ENCODE data around the gene GFRA3.
"Not testable (repeated sequence)": the region's sequence is repeated elsewhere in the genome, so short reads cannot be mapped to it uniquely, and the experiment has no call there.

The GFRA3 gene

DNA sequence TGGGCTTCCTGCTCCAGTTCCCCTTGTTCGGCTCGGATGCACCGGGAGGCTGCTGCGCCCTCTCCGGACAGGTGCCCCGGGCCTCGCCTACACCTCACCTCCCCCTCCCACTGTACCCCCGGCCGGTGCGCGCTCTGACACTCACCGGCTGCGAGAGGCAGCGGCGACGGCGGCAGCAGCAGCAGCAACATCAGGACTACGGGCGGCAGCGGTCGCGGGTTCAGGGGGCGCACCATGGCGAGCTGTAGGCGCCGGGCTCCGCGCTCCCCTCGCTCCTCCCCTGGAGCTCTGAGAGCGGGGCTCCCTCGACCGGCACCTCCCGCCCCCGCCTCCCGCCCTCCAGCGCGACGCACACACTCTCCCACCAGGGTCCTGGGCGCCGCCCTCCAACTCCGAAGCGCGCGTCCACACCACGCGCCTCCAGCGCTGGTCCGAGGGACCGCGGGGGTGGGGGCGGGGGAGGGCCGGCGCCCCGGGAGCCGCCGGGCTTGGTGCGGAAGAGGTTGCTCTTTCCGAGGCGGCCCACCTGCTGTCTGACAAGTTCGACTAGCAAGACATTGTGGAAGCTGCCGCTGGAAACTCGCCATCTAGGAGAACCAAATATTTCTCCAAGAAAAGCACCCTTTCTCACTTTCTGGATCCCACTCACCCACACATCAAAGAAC lies at the start of gene GFRA3:
GFRA3 (minus strand) TSS at position 433 of the 665 bp plus-strand sequence; CDS start at position 236, 197 bp downstream.
- DNase-seq (ENCODE audit: low read depth) = no peak

GRCh38 chr5:138318211-138318610 lies 43.8 kb upstream of the GFRA3 start:
- DNase-seq (ENCODE audit: low read depth) = not testable (repeated sequence)

DNA sequence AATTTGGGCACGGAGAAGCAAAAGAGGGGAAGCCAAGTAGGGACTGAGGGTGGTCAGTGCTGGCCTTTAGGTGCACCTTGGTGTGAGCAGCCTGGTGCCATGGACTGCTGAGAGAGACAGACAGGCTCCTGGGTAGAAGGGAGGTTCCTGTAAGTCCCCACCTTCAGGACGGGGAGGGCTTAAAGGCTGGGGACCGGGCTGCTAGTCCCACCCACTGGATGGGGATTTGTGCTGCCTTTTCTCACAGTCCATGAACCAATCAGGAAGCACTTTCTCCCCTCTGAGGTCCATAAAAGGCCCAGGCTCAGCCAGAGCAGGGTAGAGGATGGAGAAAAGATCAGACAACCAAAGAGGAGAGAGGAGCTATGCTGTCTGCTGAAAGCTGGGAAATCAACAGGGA lies 41.9 kb upstream of the GFRA3 start:
- no peak for DNase-seq (ENCODE audit: low read depth)

- no peak for DNase-seq (ENCODE audit: low read depth)
Observed at GRCh38 chr5:138315751-138316278, 41.4 kb upstream of the GFRA3 start.

GRCh38 chr5:138305797-138306196 lies 31.4 kb upstream of the GFRA3 start:
- no peak for DNase-seq (ENCODE audit: low read depth)

GRCh38 chr5:138303372-138303771 lies 29.0 kb upstream of the GFRA3 start:
- no peak for DNase-seq (ENCODE audit: low read depth)

GRCh38 chr5:138289296-138289695 lies 14.9 kb upstream of the GFRA3 start:
- DNase-seq (ENCODE audit: low read depth) = no peak

DNA sequence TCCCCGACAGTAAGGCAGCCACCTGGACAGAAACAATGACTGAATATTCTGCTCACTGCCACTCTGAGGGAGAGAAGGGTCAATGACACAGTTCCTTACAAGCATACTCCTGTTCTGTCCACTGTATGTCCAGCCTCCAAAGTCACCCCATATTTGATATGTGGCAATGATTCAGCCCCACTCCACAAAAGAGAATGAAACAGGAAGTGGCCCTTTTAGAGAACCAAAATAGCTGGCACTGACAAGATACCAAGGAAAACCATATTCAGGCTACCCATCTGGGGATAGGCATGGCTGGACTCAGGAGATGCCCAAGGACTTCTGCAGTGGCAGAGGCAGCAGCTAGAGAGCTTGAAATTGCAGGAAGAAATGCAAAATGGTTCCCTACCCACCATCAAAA lies 12.8 kb upstream of the GFRA3 start:
- no peak for DNase-seq (ENCODE audit: low read depth)

GRCh38 chr5:138282920-138283742 lies 8.7 kb upstream of the GFRA3 start:
- DNase-seq (ENCODE audit: low read depth) = no peak

GRCh38 chr5:138280915-138281314 lies 6.5 kb upstream of the GFRA3 start:
- DNase-seq (ENCODE audit: low read depth) = no peak

- no peak for DNase-seq (ENCODE audit: low read depth)
Observed at GRCh38 chr5:138276402-138277054, 2.1 kb upstream of the GFRA3 start.

DNA sequence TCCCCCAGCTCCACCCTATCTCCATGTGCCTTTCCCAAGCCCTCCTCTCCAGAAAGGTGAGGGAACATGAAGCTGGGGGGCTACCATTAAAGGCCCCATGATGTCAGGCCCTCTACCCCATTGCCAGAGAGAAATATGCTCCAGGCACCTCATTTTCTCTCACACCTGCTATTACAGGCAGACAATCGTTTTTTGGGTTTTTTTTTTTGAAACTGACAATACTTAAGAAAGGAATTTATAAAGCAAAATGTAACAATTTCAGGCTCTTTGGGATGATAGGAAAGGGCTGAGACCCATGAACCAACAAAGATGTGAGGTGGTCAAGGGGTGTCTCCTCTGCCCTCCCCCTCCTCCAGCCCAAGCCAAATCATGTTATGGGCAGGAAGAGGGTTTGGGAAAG lies 1.5 kb upstream of the GFRA3 start:
- no peak for DNase-seq (ENCODE audit: low read depth)

- DNase-seq (ENCODE audit: low read depth) = no peak
Observed at GRCh38 chr5:138275379-138275782, 960 bp upstream of the GFRA3 start.

DNA sequence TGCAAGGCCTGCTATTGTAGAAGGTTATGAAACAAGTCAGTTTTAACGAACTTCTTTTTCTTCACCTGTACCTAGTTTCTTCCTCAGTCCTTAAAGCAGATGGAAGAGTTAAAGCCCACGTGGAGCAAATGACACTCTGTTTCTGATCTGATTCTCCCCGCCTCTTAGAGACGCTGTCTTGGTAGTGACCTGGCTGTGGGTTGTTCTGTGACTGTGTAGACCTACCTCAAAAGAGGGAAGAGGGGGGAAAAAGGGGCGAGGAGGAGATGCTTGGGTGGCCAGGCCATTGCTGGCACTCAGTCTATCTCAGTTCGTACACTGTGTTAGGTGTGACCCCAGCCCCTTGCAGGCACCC lies 610 bp downstream of the GFRA3 start:
- DNase-seq (ENCODE audit: low read depth) = no peak

DNA sequence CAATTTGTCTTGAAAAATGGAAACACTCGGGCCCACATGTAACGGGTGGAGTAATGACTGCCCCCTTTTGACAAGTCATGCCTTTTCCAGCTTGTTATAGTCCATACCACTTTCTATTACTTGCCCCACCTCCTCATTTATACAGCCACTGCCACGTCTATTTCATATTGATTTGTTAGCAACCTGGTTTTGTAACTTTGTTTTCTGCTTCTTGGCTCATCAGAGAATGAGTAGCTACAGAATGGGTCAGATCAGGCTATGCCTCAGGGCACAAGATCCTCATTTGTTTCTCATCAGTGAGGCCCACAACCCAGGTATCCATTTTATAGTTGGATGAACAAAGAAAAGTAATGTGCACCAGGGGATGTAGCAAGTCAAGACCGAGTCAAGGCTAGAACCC lies 1.7 kb downstream of the GFRA3 start:
- no peak for DNase-seq (ENCODE audit: low read depth)

DNA sequence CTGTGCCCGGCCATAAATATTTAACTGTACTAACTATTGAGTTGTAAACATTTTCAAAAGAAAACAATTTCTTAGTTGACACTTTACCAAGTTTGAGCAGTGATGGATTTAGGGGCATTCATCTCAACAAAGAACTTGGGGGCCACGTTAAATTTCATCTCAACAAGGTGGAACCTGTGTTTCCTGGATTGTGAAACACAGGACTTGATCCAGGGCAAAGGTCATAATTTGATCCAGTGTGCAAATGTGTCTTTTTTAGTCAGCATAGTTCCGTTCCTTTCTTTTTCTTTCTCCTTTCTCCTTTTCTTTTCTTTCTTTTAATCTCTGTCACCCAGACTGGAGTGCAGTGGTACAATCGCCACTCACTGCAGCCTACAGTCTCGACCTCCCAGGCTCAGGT lies 3.1 kb downstream of the GFRA3 start:
- DNase-seq (ENCODE audit: low read depth) = no peak

DNA sequence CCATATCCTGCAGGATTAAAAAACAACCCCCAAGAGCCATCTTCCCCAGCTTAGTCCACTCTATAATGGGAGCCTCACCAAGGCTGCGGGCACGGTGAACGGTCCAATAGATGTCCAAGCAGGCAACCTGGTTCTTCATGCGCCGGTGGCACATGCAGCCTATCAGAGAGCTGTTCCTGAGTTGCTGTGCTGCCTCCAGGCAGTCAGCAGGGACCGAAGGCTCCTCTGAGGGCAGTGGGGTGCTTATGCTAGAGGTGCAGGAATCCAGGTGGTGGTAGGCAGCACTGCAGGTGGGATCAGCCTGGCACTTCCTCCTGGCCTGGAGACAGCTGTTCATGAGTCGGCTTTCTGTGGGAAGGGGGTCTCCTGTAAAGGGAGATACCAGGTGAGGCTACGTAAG lies 10.2 kb downstream of the GFRA3 start:
- DNase-seq (ENCODE audit: low read depth) = no peak

DNA sequence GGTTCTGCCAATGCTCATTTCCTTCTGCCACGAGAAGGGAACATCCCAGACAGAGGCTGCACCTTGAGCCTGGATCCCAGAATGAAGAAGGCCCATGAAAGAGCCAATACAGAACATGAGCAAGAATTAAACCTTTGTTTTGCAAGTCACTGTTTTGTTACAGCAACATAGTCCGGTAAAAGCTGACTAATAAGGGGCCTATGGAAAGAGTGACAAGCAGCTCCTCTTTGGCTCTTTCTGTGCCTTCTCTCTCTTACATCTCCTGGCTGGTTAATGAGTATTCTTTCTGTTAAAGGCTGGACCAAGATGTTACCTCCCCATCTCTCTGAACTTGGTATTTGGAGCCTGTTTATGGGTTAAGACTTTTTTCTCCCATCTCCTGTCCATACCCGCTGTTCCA lies 10.8 kb downstream of the GFRA3 start:
- DNase-seq (ENCODE audit: low read depth) = no peak

DNA sequence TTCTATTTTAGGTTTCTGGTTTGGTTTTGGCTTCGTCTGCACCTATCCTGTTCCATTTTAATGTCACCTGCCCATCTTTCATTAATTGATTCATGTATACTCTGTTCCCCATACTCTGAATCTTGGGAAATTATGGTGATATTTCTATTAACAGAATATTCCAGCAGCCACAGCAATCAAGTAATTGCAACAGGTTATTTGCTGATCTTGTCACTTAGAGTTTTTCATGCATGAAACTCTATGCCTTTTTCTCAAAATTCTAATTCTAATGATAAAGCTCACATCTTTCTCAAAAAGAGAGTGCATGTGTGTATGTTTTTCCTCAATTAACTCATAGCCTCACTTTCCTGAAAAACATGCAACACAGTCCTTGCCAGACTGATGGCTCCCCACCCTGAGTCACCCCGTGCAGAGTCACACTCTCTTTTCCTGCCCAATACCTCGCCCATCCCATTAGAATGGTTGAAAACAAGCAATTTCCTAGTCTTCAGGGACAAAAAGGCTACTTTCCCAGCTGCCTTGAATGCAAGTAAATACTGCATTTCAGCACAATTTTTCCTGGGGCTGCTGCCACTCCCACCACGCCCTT lies 15.6 kb downstream of the GFRA3 start:
- DNase-seq (ENCODE audit: low read depth) = no peak

- no peak for DNase-seq (ENCODE audit: low read depth)
Observed at GRCh38 chr5:138257583-138257982, 16.8 kb downstream of the GFRA3 start.

GRCh38 chr5:138252944-138253343 lies 21.5 kb downstream of the GFRA3 start:
- no peak for DNase-seq (ENCODE audit: low read depth)

DNA sequence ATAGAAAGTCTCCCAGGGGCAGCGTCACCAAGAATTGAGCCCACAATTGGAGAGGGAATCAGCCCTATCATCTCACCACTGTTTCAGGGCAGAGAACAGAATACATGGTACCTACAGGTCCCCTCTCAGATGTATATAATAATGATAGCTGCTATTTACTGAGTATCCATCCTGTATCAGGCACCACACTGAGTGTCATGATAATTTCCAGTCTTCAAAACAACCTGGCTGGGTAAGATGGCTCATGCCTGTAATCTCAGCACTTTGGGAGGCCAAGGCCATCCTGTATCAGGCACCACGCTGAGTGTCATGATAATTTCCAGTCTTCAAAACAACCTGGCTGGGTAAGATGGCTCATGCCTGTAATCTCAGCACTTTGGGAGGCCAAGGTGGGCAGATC lies 26.6 kb downstream of the GFRA3 start:
- DNase-seq (ENCODE audit: low read depth) = not testable (repeated sequence)

DNA sequence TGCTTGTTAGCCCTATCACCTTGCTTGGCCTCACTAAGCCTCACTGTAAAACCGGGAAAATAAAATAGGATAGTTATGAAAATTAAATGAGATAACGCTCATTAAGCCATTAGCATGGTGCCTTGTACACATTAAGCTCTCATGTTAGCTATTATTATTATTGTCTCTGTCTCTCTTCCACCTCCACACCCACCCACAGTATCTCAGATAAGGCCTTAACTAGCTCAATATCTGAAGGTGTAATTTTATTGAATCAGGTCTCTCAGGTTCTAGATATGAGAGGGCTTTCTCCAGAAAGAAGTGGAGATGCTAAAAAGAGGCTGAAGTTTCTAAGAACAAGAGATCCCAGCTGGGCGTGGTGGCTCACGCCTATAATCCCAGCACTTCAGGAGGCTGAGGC lies 27.6 kb downstream of the GFRA3 start:
- no peak for DNase-seq (ENCODE audit: low read depth)
